Thymus (tissue), 11 donors: ENCODE data around the gene GJA1. TPM values are rescaled to one million over a fixed set of nuclear protein-coding genes. Genes with fewer than 3 reads are reported as not detected.
"Not testable (repeated sequence)": the region's sequence is repeated elsewhere in the genome, so short reads cannot be mapped to it uniquely, and the experiment has no call there.

ENCODE experiments used
- DNase-seq, 9 donors: peaks; one replicate each; pipeline ENCODE4 v3.0.0-alpha.2; 2013; ENCODE audit warnings: low spot score in 9 of 9, low read depth in 6 of 9, missing footprints in 1 of 9
- H3K27ac ChIP-seq, 2 donors: one replicate each; pipeline ENCODE4 v1.5.1; 2013; ENCODE audit warnings: control low read depth in 1 of 2, low read depth in 1 of 2, low read length in 1 of 2, mild to moderate bottlenecking in 1 of 2, moderate library complexity in 1 of 2
- H3K27me3 ChIP-seq, 2 donors: one replicate each; pipeline ENCODE4 v1.5.1; 2013; ENCODE audit warnings: low read length in 1 of 2; ENCODE audit not compliant: control insufficient read depth in 2 of 2, insufficient read depth in 1 of 2
- H3K36me3 ChIP-seq, 2 donors: one replicate each; pipeline ENCODE4 v1.5.1; 2013; ENCODE audit warnings: low read length in 1 of 2, mild to moderate bottlenecking in 1 of 2, moderate library complexity in 1 of 2; ENCODE audit not compliant: control insufficient read depth in 2 of 2, insufficient read depth in 2 of 2
- H3K4me1 ChIP-seq, 2 donors: one replicate each; pipeline ENCODE4 v1.5.1; 2013; ENCODE audit warnings: low read length in 2 of 2; ENCODE audit not compliant: control insufficient read depth in 2 of 2, insufficient read depth in 2 of 2
- H3K4me3 ChIP-seq, 2 donors: one replicate each; pipeline ENCODE4 v1.5.1; 2013; ENCODE audit warnings: low read length in 2 of 2, control low read depth in 1 of 2, mild to moderate bottlenecking in 1 of 2
- H3K9me3 ChIP-seq, 2 donors: one replicate each; pipeline ENCODE4 v1.5.1; 2013; ENCODE audit warnings: low read length in 1 of 2, mild to moderate bottlenecking in 1 of 2; ENCODE audit not compliant: control insufficient read depth in 2 of 2, insufficient read depth in 1 of 2
- WGBS: extraction: QIAGEN DNeasy Blood & Tissue Kit; methylation state at CpG from one replicate; pipeline ENCODE4 v1.1.7; 2013; 5-methylcytosine and 5-hydroxymethylcytosine counted together
- polyA plus RNA-seq: library from polyadenylated mRNA; stranded (reverse); fragments of 200-250 nt; gene quantifications from one replicate; pipeline ENCODE4 v1.2.3, GENCODE V29; 2013
- total RNA-seq: library from RNA; stranded (reverse); fragments of 120-200 nt; gene quantifications from one replicate; pipeline ENCODE4 v1.2.4, GENCODE V29; 2013
- donor health status: healthy.

GJA1 gene
- total and polyA plus RNA-seq, 2 donors: 14.6 to 43.7 TPM

- H3K27ac ChIP-seq: no peak overlapping the region
These were observed 7.1 kb downstream of the GJA1 start for GRCh38 chr6:121442576-121442975.

GRCh38 chr6:121443971-121444541 is 8.6 kb downstream of the GJA1 start:
- Histone ChIP-seq H3K9me3 (no peaks in the 10 kb centered on the region), H3K27ac (no peak overlapping the region), H3K27me3 (peaks cover 0 to 6% of the 10 kb centered on the region in 2 donors), H3K4me3 (no peak overlapping the region), H3K36me3 (no peaks in the 10 kb centered on the region), H3K4me1 (no peaks in the 10 kb centered on the region)
- no peak for DNase-seq
- WGBS: 83% methylated on average over 3 of the region's 3 CpGs

More at GRCh38 chr6:121442576-121442975, 7.1 kb downstream of the GJA1 start:
- Histone ChIP-seq H3K27me3 (peaks cover 9 to 19% of the 10 kb centered on the region in 2 donors), H3K36me3 (no peaks in the 10 kb centered on the region), H3K9me3 (no peaks in the 10 kb centered on the region), H3K4me3 (no peak overlapping the region), H3K4me1 (no peaks in the 10 kb centered on the region)
- WGBS: 64% methylated on average over 2 of the region's 2 CpGs
- DNase-seq: no peak

GRCh38 chr6:121446705-121447104 is 11.3 kb downstream of the GJA1 start:
- H3K4me3 ChIP-seq, H3K27ac ChIP-seq, H3K4me1 ChIP-seq, DNase-seq, H3K27me3 ChIP-seq, H3K36me3 ChIP-seq, H3K9me3 ChIP-seq: not testable (repeated sequence)
- WGBS: 95% methylated on average over 7 of the region's 7 CpGs

- H3K4me3 ChIP-seq, H3K36me3 ChIP-seq, DNase-seq, H3K27me3 ChIP-seq, H3K9me3 ChIP-seq, H3K27ac ChIP-seq, H3K4me1 ChIP-seq: not testable (repeated sequence)
- 97% methylated on average over 7 of the region's 7 CpGs for WGBS
These were observed 12.3 kb downstream of the GJA1 start for GRCh38 chr6:121447746-121448145.

- not testable (repeated sequence) for H3K4me1 ChIP-seq, H3K9me3 ChIP-seq, H3K27me3 ChIP-seq, H3K27ac ChIP-seq, H3K36me3 ChIP-seq, H3K4me3 ChIP-seq, DNase-seq
- WGBS: 96% methylated on average over 2 of the region's 2 CpGs
These were observed 13.1 kb downstream of the GJA1 start for GRCh38 chr6:121448528-121448927.

- no peaks in the 10 kb centered on the region for H3K9me3 ChIP-seq
- WGBS: 93% methylated on average over 1 of the region's 1 CpG
These were observed 13.9 kb downstream of the GJA1 start for GRCh38 chr6:121449331-121449730.

GRCh38 chr6:121450242-121450641 is 14.8 kb downstream of the GJA1 start:
- WGBS: 93% methylated on average over 11 of the region's 11 CpGs
- Histone ChIP-seq H3K4me1 (no peaks in the 10 kb centered on the region), H3K9me3 (no peaks in the 10 kb centered on the region), H3K4me3 (no peak overlapping the region), H3K27me3 (no peaks in the 10 kb centered on the region), H3K27ac (no peak overlapping the region), H3K36me3 (no peaks in the 10 kb centered on the region)
- DNase-seq: no peak

More at GRCh38 chr6:121449331-121449730, 13.9 kb downstream of the GJA1 start:
- Histone ChIP-seq H3K27ac (no peak overlapping the region), H3K36me3 (no peaks in the 10 kb centered on the region), H3K4me1 (no peaks in the 10 kb centered on the region), H3K4me3 (no peak overlapping the region), H3K27me3 (no peaks in the 10 kb centered on the region)
- no peak for DNase-seq

GRCh38 chr6:121451250-121451649 is 15.8 kb downstream of the GJA1 start:
- Histone ChIP-seq H3K9me3 (no peaks in the 10 kb centered on the region), H3K4me1 (no peaks in the 10 kb centered on the region), H3K36me3 (no peaks in the 10 kb centered on the region), H3K27me3 (no peaks in the 10 kb centered on the region), H3K27ac (no peak overlapping the region), H3K4me3 (no peak overlapping the region)
- no peak for DNase-seq

GRCh38 chr6:121453191-121453590 is 17.7 kb downstream of the GJA1 start:
- Histone ChIP-seq H3K4me3 (no peak overlapping the region), H3K36me3 (no peaks in the 10 kb centered on the region), H3K9me3 (no peaks in the 10 kb centered on the region), H3K27me3 (no peaks in the 10 kb centered on the region), H3K27ac (no peak overlapping the region), H3K4me1 (no peaks in the 10 kb centered on the region)
- DNase-seq: no peak
- WGBS: 94% methylated on average over 5 of the region's 5 CpGs

GRCh38 chr6:121460170-121460569 is 24.7 kb downstream of the GJA1 start:
- H3K4me1 ChIP-seq: no peaks in the 10 kb centered on the region
- DNase-seq: no peak
- no peaks in the 10 kb centered on the region for H3K36me3 ChIP-seq
- H3K27ac ChIP-seq: no peak overlapping the region
- 93% methylated on average over 2 of the region's 2 CpGs for WGBS
- H3K4me3 ChIP-seq: no peak overlapping the region
- no peaks in the 10 kb centered on the region for H3K9me3 ChIP-seq
- H3K27me3 ChIP-seq: no peaks in the 10 kb centered on the region
